Mesenchymal stem cell (in vitro differentiated cells and primary cell): ENCODE measurements around the gene ZNF655. TPM values are rescaled to one million over a fixed set of nuclear protein-coding genes. Genes with fewer than 3 reads are reported as not detected.
A peak's percentile ranks its signal among the peaks of the same experiment; 100 is the strongest.

ENCODE experiments used
- DNase-seq: peaks from one replicate; pipeline ENCODE4 v3.0.0-alpha.2; 2013
- H2AFZ ChIP-seq: one replicate; pipeline ENCODE4 v1.6.1; 2013; ENCODE audit warnings: low read depth, mild to moderate bottlenecking, control low read depth, inconsistent platforms, low read length, moderate library complexity
- H2AK5ac ChIP-seq: 2 replicates; pipeline ENCODE4 v1.6.1; 2013; ENCODE audit warnings: low read length, moderate library complexity, mild to moderate bottlenecking, inconsistent platforms; ENCODE audit not compliant: severe bottlenecking
- H2BK120ac ChIP-seq: one replicate; pipeline ENCODE4 v1.6.1; 2013; ENCODE audit warnings: low read depth, mild to moderate bottlenecking, inconsistent platforms, low read length, moderate library complexity
- H2BK12ac ChIP-seq, 2 experiments: one replicate each; pipeline ENCODE4 v1.6.1; 2013; ENCODE audit warnings: inconsistent platforms in 2 of 2, low read length in 2 of 2, mild to moderate bottlenecking in 2 of 2, moderate library complexity in 2 of 2, control low read depth in 1 of 2
- H2BK15ac ChIP-seq: one replicate; pipeline ENCODE4 v1.6.1; 2013; ENCODE audit warnings: mild to moderate bottlenecking, low read depth, inconsistent platforms; ENCODE audit not compliant: poor library complexity, severe bottlenecking
- H2BK5ac ChIP-seq: 2 replicates; pipeline ENCODE4 v1.6.1; 2013; ENCODE audit warnings: low read depth, mild to moderate bottlenecking, low read length, control low read depth, inconsistent platforms; ENCODE audit not compliant: poor library complexity, severe bottlenecking
- H3K14ac ChIP-seq, 2 experiments: one replicate each; pipeline ENCODE4 v1.6.1; 2013; ENCODE audit warnings: inconsistent platforms in 2 of 2, low read length in 2 of 2, control low read depth in 1 of 2, mild to moderate bottlenecking in 1 of 2, moderate library complexity in 1 of 2
- H3K18ac ChIP-seq, 2 experiments: one replicate each; pipeline ENCODE4 v1.6.1; 2013; ENCODE audit warnings: inconsistent platforms in 2 of 2, low read length in 2 of 2, control low read depth in 1 of 2, low read depth in 1 of 2, mild to moderate bottlenecking in 1 of 2
- H3K23ac ChIP-seq, 2 experiments: one replicate each; pipeline ENCODE4 v1.6.1; 2013; ENCODE audit warnings: inconsistent platforms in 2 of 2, low read length in 2 of 2, mild to moderate bottlenecking in 2 of 2, moderate library complexity in 2 of 2, control low read depth in 1 of 2
- H3K27ac ChIP-seq: 2 replicates; pipeline ENCODE4 v1.5.1; 2013; ENCODE audit warnings: mild to moderate bottlenecking, moderate library complexity, low read length, control low read depth, inconsistent platforms; ENCODE audit not compliant: poor library complexity, severe bottlenecking
- H3K27me3 ChIP-seq, 2 experiments: 2 replicates each; pipeline versions ENCODE4 v1.6.1 to v1.7.0; 2013; ENCODE audit warnings: low read length in 2 of 2, mild to moderate bottlenecking in 2 of 2, moderate library complexity in 2 of 2, control low read depth in 1 of 2, inconsistent platforms in 1 of 2; ENCODE audit not compliant: control insufficient read depth in 1 of 2, insufficient read depth in 1 of 2
- H3K36me3 ChIP-seq, 2 experiments: 2 replicates each; pipeline versions ENCODE4 v1.6.1 to v1.7.0; 2013; ENCODE audit warnings: low read length in 2 of 2, control low read depth in 1 of 2, inconsistent platforms in 1 of 2, low read depth in 1 of 2, mild to moderate bottlenecking in 1 of 2; ENCODE audit not compliant: insufficient read depth in 2 of 2, control insufficient read depth in 1 of 2
- H3K4ac ChIP-seq, 2 experiments: one replicate each; pipeline ENCODE4 v1.6.1; 2013; ENCODE audit warnings: inconsistent platforms in 2 of 2, low read length in 2 of 2, mild to moderate bottlenecking in 2 of 2, moderate library complexity in 2 of 2, control low read depth in 1 of 2, low read depth in 1 of 2
- H3K4me1 ChIP-seq: 2 replicates; pipeline ENCODE4 v1.6.1; 2013; ENCODE audit warnings: low read depth, low read length, control low read depth; ENCODE audit not compliant: control insufficient read depth, insufficient read depth
- H3K4me2 ChIP-seq: 2 replicates; pipeline ENCODE4 v1.6.1; 2013; ENCODE audit warnings: low read length, mild to moderate bottlenecking, inconsistent platforms; ENCODE audit not compliant: poor library complexity, severe bottlenecking
- H3K4me3 ChIP-seq, 2 experiments: 2 replicates each; pipeline versions ENCODE4 v1.5.1 to v1.7.0; 2013; ENCODE audit warnings: low read length in 2 of 2, mild to moderate bottlenecking in 2 of 2, control low read depth in 1 of 2, low read depth in 1 of 2; ENCODE audit not compliant: insufficient read depth in 1 of 2
- H3K79me1 ChIP-seq: replicated peaks from 2 replicates; pipeline ENCODE4 v1.6.1; 2013; ENCODE audit warnings: mild to moderate bottlenecking, control low read depth, low read length, inconsistent platforms; ENCODE audit not compliant: poor library complexity, severe bottlenecking
- H3K9ac ChIP-seq: 2 replicates; pipeline ENCODE4 v1.7.0; 2013; ENCODE audit warnings: mild to moderate bottlenecking, low read length, moderate library complexity
- H3K9me3 ChIP-seq: 2 replicates; pipeline ENCODE4 v1.7.0; 2013; ENCODE audit warnings: mild to moderate bottlenecking, low read length; ENCODE audit not compliant: control insufficient read depth
- H4K8ac ChIP-seq: one replicate; pipeline ENCODE4 v1.6.1; 2013; ENCODE audit warnings: inconsistent platforms, mild to moderate bottlenecking, low read length, moderate library complexity
- H4K91ac ChIP-seq: one replicate; pipeline ENCODE4 v1.6.1; 2013; ENCODE audit warnings: mild to moderate bottlenecking, low read length, inconsistent platforms
- WGBS: methylation state at CpG from one replicate; pipeline ENCODE4 v1.1.7; 2013; ENCODE audit warnings: mixed read lengths; 5-methylcytosine and 5-hydroxymethylcytosine counted together
- polyA plus RNA-seq, 2 experiments: library from polyadenylated mRNA; stranded (reverse); fragments of 200-250 nt; gene quantifications; one replicate each; pipeline ENCODE4 v1.2.3, GENCODE V29; 2013

The ZNF655 gene, protein sequence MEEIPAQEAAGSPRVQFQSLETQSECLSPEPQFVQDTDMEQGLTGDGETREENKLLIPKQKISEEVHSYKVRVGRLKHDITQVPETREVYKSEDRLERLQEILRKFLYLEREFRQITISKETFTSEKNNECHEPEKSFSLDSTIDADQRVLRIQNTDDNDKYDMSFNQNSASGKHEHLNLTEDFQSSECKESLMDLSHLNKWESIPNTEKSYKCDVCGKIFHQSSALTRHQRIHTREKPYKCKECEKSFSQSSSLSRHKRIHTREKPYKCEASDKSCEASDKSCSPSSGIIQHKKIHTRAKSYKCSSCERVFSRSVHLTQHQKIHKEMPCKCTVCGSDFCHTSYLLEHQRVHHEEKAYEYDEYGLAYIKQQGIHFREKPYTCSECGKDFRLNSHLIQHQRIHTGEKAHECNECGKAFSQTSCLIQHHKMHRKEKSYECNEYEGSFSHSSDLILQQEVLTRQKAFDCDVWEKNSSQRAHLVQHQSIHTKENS
- 38.0 TPM for polyA plus RNA-seq (2013, experiment 1 of 2)
- polyA plus RNA-seq (2013, experiment 2 of 2): 38.7 TPM

DNA sequence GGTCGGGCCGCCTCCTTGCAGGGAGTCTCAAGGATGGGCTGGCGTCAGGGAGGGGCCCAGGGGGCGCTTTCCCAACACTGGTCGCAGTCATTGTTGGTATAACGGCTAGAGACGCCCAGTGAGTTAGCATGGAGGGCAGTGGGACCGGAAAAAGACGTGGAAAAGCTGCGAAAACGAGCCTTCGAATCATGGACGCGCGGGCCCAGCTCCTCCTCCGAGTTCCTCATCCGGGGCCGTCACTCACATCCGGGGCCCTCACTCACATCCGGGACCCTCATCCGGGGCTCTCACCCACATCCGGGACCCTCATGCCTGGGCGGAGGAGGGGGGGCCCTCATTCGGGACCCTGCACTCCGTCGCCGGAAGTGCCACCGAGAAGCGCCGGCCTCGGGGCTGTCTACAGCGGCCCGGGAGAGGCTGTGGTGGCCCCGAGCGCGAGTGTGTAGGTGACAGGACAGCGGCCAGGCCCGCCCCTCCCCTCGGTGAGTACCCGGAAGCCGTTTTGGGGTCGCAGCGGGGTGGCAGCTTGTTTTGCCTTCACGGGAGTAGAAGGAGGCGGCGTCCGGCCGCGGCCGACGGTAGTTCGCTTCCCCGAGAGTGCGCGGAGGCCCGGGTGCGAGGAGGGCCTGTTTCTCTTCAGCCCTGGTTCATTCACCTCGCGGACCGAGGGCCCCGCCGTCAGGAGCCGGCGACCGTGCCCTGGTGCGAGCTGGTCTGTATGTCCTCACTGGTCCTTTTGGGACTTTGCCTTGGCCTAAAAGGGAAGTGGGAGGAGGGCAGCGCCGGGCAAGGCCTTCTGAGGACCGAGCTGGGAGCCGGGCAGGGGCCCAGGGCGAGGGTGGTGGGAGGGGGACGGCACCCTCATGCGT is at the start of gene ZNF655:
ZNF655 (plus strand) TSS at position 337 of the 869 bp plus-strand sequence. CDS start 1,918 bp downstream, outside the sequence.
- H3K18ac ChIP-seq: peak within 1 kb of the TSS; percentile 98
- peaks cover 11% of the 10 kb centered on the region for H3K4me1 ChIP-seq
- peak within 1 kb of the TSS; percentile 99 for H4K91ac ChIP-seq
- under 1% methylated on average over 63 of the region's 73 CpGs for WGBS
- peak within 1 kb of the TSS; percentile 91 for H2BK5ac ChIP-seq
- peaks cover 11 to 58% of the 10 kb centered on the region in 2 experiments for H3K36me3 ChIP-seq
- peak within 1 kb of the TSS; percentile 98 to 99 for H3K4ac ChIP-seq
- peak within 1 kb of the TSS; percentile 79 for H2BK120ac ChIP-seq
- H3K14ac ChIP-seq: peak within 1 kb of the TSS in 1 of 2 experiments; percentile 97
- peak within 1 kb of the TSS; percentile 83 for H4K8ac ChIP-seq
- H2BK15ac ChIP-seq: peak within 1 kb of the TSS; percentile 84
- peak within 1 kb of the TSS; percentile 25 to 67 for H3K23ac ChIP-seq
- peak within 1 kb of the TSS; percentile 99 for H3K27ac ChIP-seq
- H3K27me3 ChIP-seq: no peaks in the 10 kb centered on the region
- peak within 1 kb of the TSS in 1 of 2 experiments; percentile 33 for H2BK12ac ChIP-seq
- H3K4me3 ChIP-seq: peak within 1 kb of the TSS; percentile 74 to 98
- H2AK5ac ChIP-seq: peak within 1 kb of the TSS; percentile 8
- peak within 1 kb of the TSS; percentile 67 for H3K4me2 ChIP-seq
- peak within 1 kb of the TSS; percentile 90 for H2AFZ ChIP-seq
- peak; percentile 93 for DNase-seq
- H3K9ac ChIP-seq: peak within 1 kb of the TSS; percentile 100
- peaks cover 8% of the 10 kb centered on the region for H3K79me1 ChIP-seq
- H3K9me3 ChIP-seq: no peaks in the 10 kb centered on the region

DNA sequence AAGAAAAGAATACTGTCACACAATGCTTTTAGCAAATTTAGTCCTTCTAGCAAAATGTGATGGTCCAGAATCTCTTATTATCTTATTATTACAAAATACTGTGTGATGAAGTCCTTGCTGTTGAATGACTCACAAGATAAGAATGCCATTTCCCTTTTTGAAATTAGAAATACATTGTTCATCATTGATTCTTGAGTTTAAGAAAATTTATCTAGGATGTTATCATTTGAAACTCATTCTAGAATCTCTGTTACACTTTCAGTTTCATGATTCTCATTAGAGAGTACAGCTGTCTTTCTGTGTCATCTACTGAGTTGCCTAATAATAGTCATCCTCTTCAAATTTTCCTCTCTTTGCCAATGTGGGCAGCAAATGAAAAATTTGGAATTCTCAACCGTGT is 44.4 kb upstream of the ZNF655 start:
- Histone ChIP-seq H2BK120ac (no peak overlapping the region), H3K27me3 (no peaks in the 10 kb centered on the region), H3K79me1 (peaks cover 28% of the 10 kb centered on the region), H2AFZ (no peak overlapping the region), H2BK15ac (no peak overlapping the region), H4K91ac (no peak overlapping the region), H2BK12ac (no peak overlapping the region), H3K18ac (no peak overlapping the region), H3K27ac (no peak overlapping the region), H2BK5ac (no peak overlapping the region), H3K9ac (peak overlapping the region; percentile 38), H4K8ac (no peak overlapping the region), H3K4me3 (no peak overlapping the region), H3K23ac (no peak overlapping the region), H3K4me2 (no peak overlapping the region), H3K14ac (no peak overlapping the region), H2AK5ac (no peak overlapping the region), H3K4ac (no peak overlapping the region), H3K4me1 (no peaks in the 10 kb centered on the region), H3K36me3 (peaks cover 49 to 55% of the 10 kb centered on the region in 2 experiments), H3K9me3 (no peaks in the 10 kb centered on the region)
- WGBS: 100% methylated on average over 1 of the region's 1 CpG
- no peak for DNase-seq

DNA sequence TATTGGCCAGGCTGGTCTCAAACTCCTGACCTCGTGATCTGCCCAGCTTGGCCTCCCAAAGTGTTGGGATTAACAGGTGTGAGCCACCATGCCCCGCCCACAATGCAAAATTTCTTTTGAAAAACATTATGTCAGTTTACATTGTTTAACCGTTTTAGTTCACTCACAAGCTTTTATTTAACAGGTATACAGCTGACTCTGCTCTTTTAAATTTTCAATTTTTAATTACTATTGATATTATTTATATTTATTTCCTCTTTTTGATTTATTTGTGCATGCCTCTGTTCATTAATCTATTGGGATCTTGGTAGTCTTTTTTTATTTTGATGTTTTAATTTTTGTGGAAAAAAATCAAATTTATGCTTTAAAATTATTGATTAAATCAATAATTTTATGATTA is 37.0 kb upstream of the ZNF655 start:
- Histone ChIP-seq H3K4ac (no peak overlapping the region), H3K79me1 (peaks cover 33% of the 10 kb centered on the region), H3K9me3 (peaks cover 5% of the 10 kb centered on the region), H2AK5ac (no peak overlapping the region), H2BK120ac (no peak overlapping the region), H3K4me2 (no peak overlapping the region), H3K4me1 (no peaks in the 10 kb centered on the region), H3K27me3 (no peaks in the 10 kb centered on the region), H4K91ac (no peak overlapping the region), H2AFZ (no peak overlapping the region), H2BK15ac (no peak overlapping the region), H2BK12ac (no peak overlapping the region), H3K4me3 (no peak overlapping the region), H3K18ac (no peak overlapping the region), H3K14ac (no peak overlapping the region), H3K36me3 (peaks cover 47 to 77% of the 10 kb centered on the region in 2 experiments), H3K23ac (no peak overlapping the region), H3K9ac (no peak overlapping the region), H3K27ac (no peak overlapping the region), H2BK5ac (no peak overlapping the region), H4K8ac (no peak overlapping the region)
- WGBS: 94% methylated on average over 3 of the region's 3 CpGs
- DNase-seq: no peak
